Caco-2 (cell line): Measurements from ENCODE around the gene GABRG3. TPM values are rescaled to one million over a fixed set of nuclear protein-coding genes. Genes with fewer than 3 reads are reported as not detected.

Experiments
- BruUV-seq: library from RNA; stranded (reverse); fragments of 400-500 nt; replicated peaks from 2 replicates; lab custom pipeline; 2021; lab: Mats Ljungman, UMichigan
- CTCF ChIA-PET: fragments of 300-600 bp; sonication (Branson Sonifier 250); formaldehyde crosslinking; loops from one replicate; lab custom pipeline; 2022; ENCODE audit warnings: antibody characterized with exemption; lab: Charles Lee
- POLR2A ChIA-PET: fragments of 300-600 bp; sonication (Branson Sonifier 250); formaldehyde crosslinking; loops from one replicate; lab custom pipeline; 2022; ENCODE audit warnings: antibody characterized with exemption; lab: Charles Lee
- DNase-seq, 2 experiments: peaks; one replicate each; pipeline versions ENCODE4 v3.0.0 to v3.0.0-alpha.2; 2020 to 2022
- H3K27me3 ChIP-seq: replicated peaks from 2 replicates; pipeline ENCODE4 v1.6.0; 2011; ENCODE audit warnings: low read length; ENCODE audit not compliant: control insufficient read depth, insufficient read depth
- H3K36me3 ChIP-seq: 2 replicates; pipeline ENCODE4 v1.5.1; 2011; ENCODE audit warnings: low read length; ENCODE audit not compliant: control insufficient read depth, insufficient read depth
- H3K4me1 ChIP-seq: fragments of 250-450 bp; sonication (Bioruptor Pico); 2 replicates; pipeline ENCODE4 v1.5.1; 2020; ENCODE audit warnings: mild to moderate bottlenecking
- H3K4me3 ChIP-seq: 2 replicates; pipeline ENCODE4 v1.5.1; 2011; ENCODE audit warnings: low read depth, mild to moderate bottlenecking, control low read depth, low read length
- H3K9me3 ChIP-seq: fragments of 250-450 bp; sonication (Bioruptor Pico); 2 replicates; pipeline ENCODE4 v1.5.1; 2020; ENCODE audit warnings: mild to moderate bottlenecking, moderate library complexity
- H3K27ac Mint-ChIP-seq: one replicate; pipeline ENCODE4 v1.8.0; 2022; ENCODE audit warnings: mixed read lengths; ENCODE audit not compliant: unreplicated experiment
- H3K27me3 Mint-ChIP-seq: one replicate; pipeline ENCODE4 v1.8.0; 2022; ENCODE audit warnings: mixed read lengths; ENCODE audit not compliant: insufficient read depth, unreplicated experiment
- H3K36me3 Mint-ChIP-seq: one replicate; pipeline ENCODE4 v1.8.0; 2022; ENCODE audit warnings: mild to moderate bottlenecking, mixed read lengths; ENCODE audit not compliant: insufficient read depth, unreplicated experiment
- H3K4me1 Mint-ChIP-seq: one replicate; pipeline ENCODE4 v1.8.0; 2022; ENCODE audit warnings: low read depth, mixed read lengths; ENCODE audit not compliant: unreplicated experiment
- H3K4me3 Mint-ChIP-seq: one replicate; pipeline ENCODE4 v1.8.0; 2022; ENCODE audit warnings: mild to moderate bottlenecking, moderate library complexity, mixed read lengths; ENCODE audit not compliant: unreplicated experiment
- H3K9me3 Mint-ChIP-seq: one replicate; pipeline ENCODE4 v1.8.0; 2022; ENCODE audit warnings: mixed read lengths; ENCODE audit not compliant: unreplicated experiment
- CTCF ChIP-seq, 2 experiments: fragments of 200-600 bp in 1 of 2; IDR thresholded peaks; 1 replicate in 1 of 2; 2 replicates in 1 of 2; pipeline versions ENCODE4 v1.5.1 to v1.8.0; 2011 to 2022; ENCODE audit warnings: antibody characterized with exemption in 1 of 2, control low read depth in 1 of 2, inconsistent platforms in 1 of 2, low read depth in 1 of 2, low read length in 1 of 2, mild to moderate bottlenecking in 1 of 2, moderate library complexity in 1 of 2; ENCODE audit not compliant: insufficient read depth in 1 of 2, severe bottlenecking in 1 of 2, unreplicated experiment in 1 of 2
- intact Hi-C: fragments of 100-400 bp; cut with micrococcal nuclease; formaldehyde crosslinking; loops from one replicate; pipeline ENCODE4 v1.10.0; 2022; ENCODE audit not compliant: unreplicated experiment
- total RNA-seq: library from RNA; stranded (reverse); gene quantifications from 2 replicates; pipeline ENCODE4 v1.2.3, GENCODE V29; 2022

Gene GABRG3
- total RNA-seq, 1 experiment from 2014 or later, result not detected

GRCh38 chr15:27165590-27165989, 194.6 kb downstream of the GABRG3 start:
- Mint-ChIP-seq H3K27me3 (no peaks in the 10 kb centered on the region), H3K9me3 (peaks cover 20% of the 10 kb centered on the region), H3K36me3 (no peaks in the 10 kb centered on the region), H3K27ac (no peak overlapping the region), H3K4me1 (no peaks in the 10 kb centered on the region), H3K4me3 (no peak overlapping the region)
- no peak for TF ChIP-seq CTCF (IDR thresholded peaks at IDR 0.05; ENCODE audit: insufficient read depth in 1 of 2, low read depth in 1 of 2, low read length in 1 of 2, severe bottlenecking in 1 of 2, unreplicated experiment in 1 of 2)
- ChIA-PET CTCF (no interaction called here), POLR2A (no interaction called here)
- no peaks in the 10 kb centered on the region for H3K36me3 ChIP-seq
- no peaks in the 10 kb centered on the region for H3K9me3 ChIP-seq
- no peaks in the 10 kb centered on the region for H3K4me1 ChIP-seq
- no TSS peak for BruUV-seq
- DNase-seq, result no peak
- intact Hi-C loops, result no loop called here
- no peak overlapping the region for H3K4me3 ChIP-seq
- H3K27me3 ChIP-seq, result no peaks in the 10 kb centered on the region

GRCh38 chr15:27166917-27167316, 195.9 kb downstream of the GABRG3 start:
- H3K4me1 Mint-ChIP-seq, result no peaks in the 10 kb centered on the region

DNA sequence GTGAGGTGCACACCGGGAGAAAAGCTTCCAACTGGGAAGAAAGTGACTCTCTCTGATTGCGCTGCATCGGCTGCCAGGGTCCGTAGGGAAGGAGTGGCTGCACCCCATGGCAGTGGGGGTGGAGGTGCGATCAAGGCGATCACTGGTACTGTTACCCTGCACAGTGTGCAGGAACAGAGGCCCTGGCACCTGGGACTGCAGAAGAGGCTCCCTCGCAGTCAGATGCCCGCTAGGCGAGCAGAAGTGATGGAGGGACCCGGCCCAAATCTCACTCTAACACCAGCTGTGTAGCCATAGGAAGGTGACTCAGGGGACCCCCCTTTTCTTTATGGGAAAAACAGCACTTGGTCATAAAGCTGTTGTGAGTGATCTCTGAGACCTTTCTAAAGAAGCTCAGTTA, 196.8 kb downstream of the GABRG3 start:
- no peak for DNase-seq
- Histone ChIP-seq H3K4me1 (no peaks in the 10 kb centered on the region), H3K4me3 (no peak overlapping the region), H3K27me3 (no peaks in the 10 kb centered on the region), H3K36me3 (no peaks in the 10 kb centered on the region), H3K9me3 (no peaks in the 10 kb centered on the region; the same call in 1 of the 2 replicates)
- peaks cover 15% of the 10 kb centered on the region for H3K9me3 Mint-ChIP-seq
- H3K27ac Mint-ChIP-seq, result no peak overlapping the region
- no peaks in the 10 kb centered on the region for H3K36me3 Mint-ChIP-seq
- H3K4me1 Mint-ChIP-seq, result no peaks in the 10 kb centered on the region
- no peaks in the 10 kb centered on the region for H3K27me3 Mint-ChIP-seq
- no TSS peak for BruUV-seq
- no peak for TF ChIP-seq CTCF (IDR thresholded peaks at IDR 0.05; ENCODE audit: insufficient read depth in 1 of 2, low read depth in 1 of 2, low read length in 1 of 2, severe bottlenecking in 1 of 2, unreplicated experiment in 1 of 2)
- intact Hi-C loops, result no loop called here
- POLR2A ChIA-PET, result no interaction called here
- CTCF ChIA-PET, result no interaction called here
- H3K4me3 Mint-ChIP-seq, result no peak overlapping the region

More at GRCh38 chr15:27166917-27167316, 195.9 kb downstream of the GABRG3 start:
- CTCF ChIA-PET, result no interaction called here
- no peaks in the 10 kb centered on the region; the same call in 1 of the 2 replicates for H3K9me3 ChIP-seq
- no peak for DNase-seq
- no peaks in the 10 kb centered on the region for H3K27me3 ChIP-seq
- POLR2A ChIA-PET, result no interaction called here
- H3K9me3 Mint-ChIP-seq, result peaks cover 20% of the 10 kb centered on the region
- no TSS peak for BruUV-seq
- no peaks in the 10 kb centered on the region for H3K27me3 Mint-ChIP-seq
- H3K27ac Mint-ChIP-seq, result no peak overlapping the region
- TF ChIP-seq CTCF (IDR thresholded peaks at IDR 0.05; ENCODE audit: insufficient read depth in 1 of 2, low read depth in 1 of 2, low read length in 1 of 2, severe bottlenecking in 1 of 2, unreplicated experiment in 1 of 2), result no peak
- intact Hi-C loops, result no loop called here
- no peak overlapping the region for H3K4me3 Mint-ChIP-seq
- no peak overlapping the region for H3K4me3 ChIP-seq
- no peaks in the 10 kb centered on the region for H3K4me1 ChIP-seq
- H3K36me3 Mint-ChIP-seq, result no peaks in the 10 kb centered on the region
- H3K36me3 ChIP-seq, result no peaks in the 10 kb centered on the region
